Testis (tissue), 3 donors: ENCODE measurements around the gene CDK14. TPM values are rescaled to one million over a fixed set of nuclear protein-coding genes. Genes with fewer than 3 reads are reported as not detected.
A peak's percentile ranks its signal among the peaks of the same experiment; 100 is the strongest.

Experiments
- DNase-seq: peaks from one replicate; pipeline ENCODE4 v3.0.0-alpha.2; 2019
- H3K27ac ChIP-seq, 2 donors: fragments of 200-600 bp; sonication (generic); one replicate each; pipeline ENCODE4 v1.5.1; 2019
- H3K27me3 ChIP-seq: fragments of 200-600 bp; sonication (generic); one replicate; pipeline ENCODE4 v1.5.1; 2019
- H3K36me3 ChIP-seq: fragments of 200-600 bp; sonication (generic); one replicate; pipeline ENCODE4 v1.5.1; 2017; ENCODE audit warnings: low read depth; ENCODE audit errors: missing control alignments
- H3K4me1 ChIP-seq: fragments of 200-600 bp; sonication (generic); one replicate; pipeline ENCODE4 v1.5.1; 2019
- H3K4me3 ChIP-seq, 2 donors: fragments of 200-600 bp; sonication (generic); one replicate each; pipeline ENCODE4 v1.5.1; 2017 to 2019
- H3K9me3 ChIP-seq: fragments of 200-600 bp; sonication (generic); one replicate; pipeline ENCODE4 v1.5.1; 2017
- CTCF ChIP-seq, 3 experiments: fragments of 450-650 bp in 2 of 3; fragments of 200-600 bp in 1 of 3; sonication (generic) in 1 of 3; IDR thresholded peaks; one replicate each; pipeline ENCODE4 v1.5.1; 2016 to 2019; ENCODE audit warnings: antibody characterized with exemption in 3 of 3, mild to moderate bottlenecking in 2 of 3, moderate library complexity in 1 of 3
- POLR2A ChIP-seq: fragments of 450-650 bp; IDR thresholded peaks from one replicate; pipeline ENCODE4 v1.6.1; 2017; ENCODE audit warnings: antibody characterized with exemption, mild to moderate bottlenecking, moderate library complexity
- WGBS, 2 donors: methylation state at CpG; one replicate each; pipeline ENCODE4 v1.1.5; 2018; 5-methylcytosine and 5-hydroxymethylcytosine counted together
- intact Hi-C: fragments of 100-400 bp; cut with DNase I; formaldehyde crosslinking; loops from one replicate; pipeline ENCODE4 v1.15.1; 2023; ENCODE audit warnings: low total_unique reads
- polyA plus RNA-seq: library from polyadenylated mRNA; stranded (reverse); fragments of 350-450 nt; fragmentation: Illumina TruSeq; extraction: RNeasy Lipid Tissue Mini Kit (QIAGEN cat#74804); gene quantifications from one replicate; pipeline ENCODE4 v1.2.3, GENCODE V29; 2014; ENCODE audit warnings: low read depth, low replicate concordance; ENCODE audit not compliant: insufficient read depth
- total RNA-seq, 2 donors: library from RNA; depleted of rRNA; stranded (reverse); fragments of >200 nt; gene quantifications; one replicate each; pipeline ENCODE4 v1.2.3, GENCODE V29; 2016

Gene CDK14
- total and polyA plus RNA-seq, 3 donors from 2014 or later, result 18.9 to 22.7 (median 19.5) TPM

DNA sequence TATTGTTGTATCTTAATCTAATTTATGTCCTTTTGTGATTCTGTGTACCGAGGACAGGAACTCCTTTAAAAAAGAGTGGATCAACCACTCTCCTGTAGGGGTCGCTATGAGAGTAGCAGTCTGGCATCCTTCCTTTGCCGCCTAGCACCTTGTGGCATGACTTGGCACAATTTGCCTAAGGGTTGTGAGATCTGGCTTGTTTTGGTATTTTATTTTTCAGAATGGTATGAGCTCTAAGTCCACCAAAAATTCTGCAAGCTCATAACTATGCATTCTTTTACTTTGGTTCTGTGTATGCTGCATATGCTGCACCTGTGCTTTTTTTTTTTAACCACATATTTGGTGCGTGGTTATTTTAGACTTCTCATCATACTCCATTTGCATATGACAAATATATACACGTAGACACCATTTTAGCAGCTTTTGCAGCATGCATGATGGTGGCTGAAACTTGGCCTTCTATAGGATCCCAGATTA lies 112.8 kb downstream of the CDK14 start:
- Histone ChIP-seq H3K4me3 (no peak overlapping the region), H3K9me3 (no peaks in the 10 kb centered on the region), H3K27me3 (no peaks in the 10 kb centered on the region), H3K27ac (no peak overlapping the region), H3K4me1 (no peaks in the 10 kb centered on the region), H3K36me3 (no peaks in the 10 kb centered on the region)
- WGBS, 2 donors, result 72 to 76% methylated on average over 5 of the region's 5 CpGs
- TF ChIP-seq CTCF (IDR thresholded peaks at IDR 0.05) (peak in 1 of 3 experiments; percentile 29), POLR2A (no peak)
- intact Hi-C loops, result no loop called here
- peak; percentile 54 for DNase-seq

- no peak overlapping the region for H3K4me3 ChIP-seq
- no peaks in the 10 kb centered on the region for H3K4me1 ChIP-seq
- WGBS, 2 donors, result 37 to 44% methylated on average over 11 of the region's 11 CpGs
- TF ChIP-seq CTCF (IDR thresholded peaks at IDR 0.05) (no peak), POLR2A (no peak)
- no peaks in the 10 kb centered on the region for H3K9me3 ChIP-seq
- intact Hi-C loops, result no loop called here
- H3K36me3 ChIP-seq, result no peaks in the 10 kb centered on the region
- no peak for DNase-seq
- H3K27me3 ChIP-seq, result no peaks in the 10 kb centered on the region
- H3K27ac ChIP-seq, result no peak overlapping the region
These were observed 113.7 kb downstream of the CDK14 start for GRCh38 chr7:90709501-90710465.

- H3K36me3 ChIP-seq, result no peaks in the 10 kb centered on the region
- H3K4me3 ChIP-seq, result no peak overlapping the region
- H3K9me3 ChIP-seq, result no peaks in the 10 kb centered on the region
- H3K4me1 ChIP-seq, result no peaks in the 10 kb centered on the region
- intact Hi-C loops, result no loop called here
- no peak overlapping the region for H3K27ac ChIP-seq
- WGBS, 2 donors, result 77 to 83% methylated on average over 4 of the region's 4 CpGs
- DNase-seq, result no peak
- H3K27me3 ChIP-seq, result no peaks in the 10 kb centered on the region
- no peak for TF ChIP-seq POLR2A
- TF ChIP-seq CTCF (IDR thresholded peaks at IDR 0.05), result no peak
These were observed 114.3 kb downstream of the CDK14 start for GRCh38 chr7:90710466-90710850.

DNA sequence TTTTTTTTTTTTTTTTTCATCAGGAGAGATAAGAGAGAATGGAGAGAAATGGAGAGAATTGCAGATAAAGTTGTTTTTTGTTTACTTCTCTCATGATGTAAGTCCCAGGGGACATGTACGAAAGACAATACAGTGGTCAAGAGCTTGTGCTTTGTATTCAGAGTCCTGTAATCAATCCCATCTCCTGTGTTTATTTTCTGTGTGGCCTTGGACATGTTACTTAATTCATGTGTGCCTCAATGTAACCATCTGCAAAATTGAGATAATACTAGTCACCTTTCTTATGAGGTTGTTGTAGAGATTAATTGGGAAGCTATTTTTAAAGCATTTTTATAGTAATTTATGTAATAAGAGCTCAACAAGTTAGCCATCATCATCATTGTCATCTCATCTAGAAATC lies 117.5 kb downstream of the CDK14 start:
- Histone ChIP-seq H3K27me3 (no peaks in the 10 kb centered on the region), H3K9me3 (no peaks in the 10 kb centered on the region), H3K27ac (no peak overlapping the region), H3K4me3 (no peak overlapping the region), H3K36me3 (no peaks in the 10 kb centered on the region), H3K4me1 (no peaks in the 10 kb centered on the region)
- DNase-seq, result no peak
- no peak for TF ChIP-seq CTCF (IDR thresholded peaks at IDR 0.05)
- no peak for TF ChIP-seq POLR2A
- intact Hi-C loops, result no loop called here
- 46 to 59% methylated on average over 1 of the region's 1 CpG for WGBS, 2 donors
